Urinary bladder (tissue), 4 donors: ENCODE results near the gene FGD5. TPM values are rescaled to one million over a fixed set of nuclear protein-coding genes. Genes with fewer than 3 reads are reported as not detected.

Experiments used
- DNase-seq: peaks from one replicate; pipeline ENCODE4 v3.0.0-alpha.2; 2015; ENCODE audit errors: extremely low spot score
- H3K27ac ChIP-seq: one replicate; pipeline ENCODE4 v1.5.1; 2013; ENCODE audit warnings: low read depth, mild to moderate bottlenecking, moderate library complexity
- H3K36me3 ChIP-seq: one replicate; pipeline ENCODE4 v1.6.1; 2013; ENCODE audit warnings: mild to moderate bottlenecking, moderate library complexity; ENCODE audit not compliant: insufficient read depth
- H3K4me1 ChIP-seq: one replicate; pipeline ENCODE4 v1.6.1; 2013; ENCODE audit warnings: mild to moderate bottlenecking, moderate library complexity; ENCODE audit not compliant: insufficient read depth
- H3K4me3 ChIP-seq: one replicate; pipeline ENCODE4 v1.5.1; 2013; ENCODE audit warnings: low read depth, low read length
- WGBS: extraction: QIAGEN DNeasy Blood & Tissue Kit; methylation state at CpG from one replicate; pipeline ENCODE4 v1.1.7; 2013; 5-methylcytosine and 5-hydroxymethylcytosine counted together
- polyA plus RNA-seq: library from polyadenylated mRNA; stranded (reverse); fragments of 200-250 nt; gene quantifications from one replicate; pipeline ENCODE4 v1.2.3, GENCODE V29; 2013
- total RNA-seq: library from RNA; depleted of rRNA; stranded (reverse); fragments of >200 nt; gene quantifications from one replicate; pipeline ENCODE4 v1.2.3, GENCODE V29; 2014
- donor health status: healthy with polysubstance abuse.
- donor health status: healthy.

Gene FGD5
- total and polyA plus RNA-seq, 2 donors: 18.8 to 25.7 TPM

DNA sequence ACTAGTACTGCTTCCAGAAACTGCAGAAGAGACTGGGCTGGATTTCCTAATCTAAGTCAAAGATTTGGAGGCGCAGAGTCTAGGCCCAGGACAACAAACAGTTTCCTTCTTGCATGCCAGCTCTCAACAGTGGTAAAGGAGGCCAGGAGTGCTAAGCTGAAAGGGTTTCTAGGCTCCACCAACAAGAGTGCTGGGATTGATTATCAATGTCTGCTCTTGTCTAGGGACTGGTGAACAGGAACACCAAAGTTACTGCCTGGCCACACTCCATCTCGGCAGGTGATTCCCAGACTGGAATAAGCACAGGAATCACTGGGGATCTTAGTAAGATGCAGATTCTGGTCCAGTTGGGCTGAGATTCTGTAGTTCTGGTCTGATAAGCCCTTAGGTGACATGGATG is 22.8 kb upstream of the FGD5 start:
- WGBS: 68% methylated on average over 2 of the region's 2 CpGs
- H3K36me3 ChIP-seq: no peaks in the 10 kb centered on the region
- no peaks in the 10 kb centered on the region for H3K4me1 ChIP-seq
- H3K27ac ChIP-seq: no peak overlapping the region
- no peak for DNase-seq
- H3K4me3 ChIP-seq: no peak overlapping the region

DNA sequence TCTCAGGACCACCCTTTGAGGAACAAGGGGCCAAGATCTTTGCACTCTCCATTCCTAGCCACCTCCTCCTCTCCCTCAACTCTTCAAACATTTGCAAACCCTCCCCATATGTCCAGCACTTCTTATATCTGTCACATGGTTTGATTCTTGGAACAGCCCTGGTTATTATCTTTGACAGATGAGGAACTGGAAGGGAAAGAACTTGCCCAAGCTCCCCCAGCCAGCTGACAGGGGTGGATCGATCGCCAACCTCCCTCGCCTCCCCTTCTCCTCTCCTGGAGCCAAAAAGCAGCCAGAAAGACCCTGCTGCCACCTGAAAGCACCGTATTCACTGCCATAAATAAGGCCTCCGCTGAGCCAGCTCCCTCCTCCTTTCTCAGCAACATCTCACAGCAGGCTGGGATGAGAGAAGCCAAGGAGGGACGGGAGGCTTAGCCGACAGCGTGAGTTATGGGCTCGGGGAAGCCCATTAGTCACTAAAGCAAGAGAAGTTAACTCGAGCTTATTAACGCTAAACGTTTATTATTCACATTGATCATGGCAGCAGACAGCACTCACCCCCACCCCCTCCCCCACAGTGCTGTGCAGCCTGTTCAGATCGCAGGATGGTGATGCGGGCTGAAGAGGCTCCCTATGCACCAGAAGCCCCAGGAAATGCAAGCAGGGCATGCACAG is 22.2 kb upstream of the FGD5 start:
- Histone ChIP-seq H3K4me1 (no peaks in the 10 kb centered on the region), H3K36me3 (no peaks in the 10 kb centered on the region), H3K4me3 (no peak overlapping the region), H3K27ac (no peak overlapping the region)
- 52% methylated on average over 14 of the region's 14 CpGs for WGBS
- DNase-seq: no peak

DNA sequence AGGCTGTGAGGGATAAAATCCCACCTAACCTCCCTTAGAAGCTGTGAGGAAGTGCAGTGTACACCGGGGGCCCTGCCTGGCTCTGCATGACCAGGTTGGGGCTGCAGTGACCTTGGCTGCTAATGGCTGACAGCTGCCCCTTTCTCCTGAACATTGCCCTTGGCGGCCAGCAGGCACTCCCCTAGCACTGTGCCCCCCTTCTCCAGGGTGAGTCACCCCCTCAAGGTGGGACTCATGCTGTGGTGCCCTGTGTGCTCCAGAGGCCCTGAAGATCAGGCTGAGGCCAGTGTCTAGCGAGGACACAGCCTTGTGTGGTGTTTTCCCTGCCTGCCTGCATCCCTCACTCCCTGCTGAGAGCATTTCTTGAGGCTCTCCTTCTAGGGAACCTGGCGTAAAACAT is 21.0 kb upstream of the FGD5 start:
- Histone ChIP-seq H3K27ac (no peak overlapping the region), H3K4me3 (no peak overlapping the region), H3K36me3 (no peaks in the 10 kb centered on the region), H3K4me1 (no peaks in the 10 kb centered on the region)
- 88% methylated on average over 4 of the region's 4 CpGs for WGBS
- no peak for DNase-seq

DNA sequence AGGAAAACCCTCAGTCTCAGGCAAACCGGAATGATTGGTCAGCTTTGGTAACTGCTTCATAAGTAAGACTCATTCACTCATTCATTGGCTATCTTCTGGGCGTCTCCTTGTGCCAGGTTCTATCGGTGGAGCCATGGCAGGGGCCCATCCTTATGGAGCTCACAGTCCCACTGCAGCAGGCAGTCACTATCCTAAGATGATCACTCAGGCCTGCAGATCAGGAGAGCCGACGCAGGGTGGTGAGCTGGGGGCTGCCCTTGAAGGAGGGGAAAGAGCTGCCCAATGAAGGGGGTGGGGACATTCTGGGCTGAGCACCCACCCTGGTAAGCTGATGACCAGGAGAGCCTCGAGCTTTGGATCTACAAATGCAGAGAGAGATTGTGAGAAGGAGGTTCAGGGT is 20.5 kb upstream of the FGD5 start:
- no peaks in the 10 kb centered on the region for H3K36me3 ChIP-seq
- DNase-seq: no peak
- WGBS: 86% methylated on average over 6 of the region's 6 CpGs
- no peaks in the 10 kb centered on the region for H3K4me1 ChIP-seq
- no peak overlapping the region for H3K4me3 ChIP-seq
- H3K27ac ChIP-seq: no peak overlapping the region

DNA sequence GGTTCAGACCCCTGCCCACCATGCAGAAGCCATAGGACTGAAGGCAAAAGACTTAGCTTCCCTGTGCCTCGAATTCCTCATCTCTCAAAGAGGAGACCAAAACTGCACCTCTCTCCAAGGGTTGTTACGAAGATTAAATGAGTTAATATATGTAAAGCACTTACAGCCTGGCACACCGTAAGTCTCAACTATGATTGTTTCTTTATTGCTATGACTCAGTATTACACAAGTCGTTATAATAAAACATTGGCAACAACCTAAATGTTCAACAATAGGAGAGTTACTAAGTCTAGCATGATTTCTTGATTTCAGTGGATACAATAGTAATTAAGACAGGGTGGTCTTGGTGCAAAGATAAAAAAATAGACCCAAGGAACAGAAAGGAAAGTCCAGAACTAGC is 19.6 kb upstream of the FGD5 start:
- Histone ChIP-seq H3K27ac (no peak overlapping the region), H3K36me3 (no peaks in the 10 kb centered on the region), H3K4me1 (no peaks in the 10 kb centered on the region), H3K4me3 (no peak overlapping the region)
- DNase-seq: no peak
- WGBS: 80% methylated on average over 4 of the region's 4 CpGs

DNA sequence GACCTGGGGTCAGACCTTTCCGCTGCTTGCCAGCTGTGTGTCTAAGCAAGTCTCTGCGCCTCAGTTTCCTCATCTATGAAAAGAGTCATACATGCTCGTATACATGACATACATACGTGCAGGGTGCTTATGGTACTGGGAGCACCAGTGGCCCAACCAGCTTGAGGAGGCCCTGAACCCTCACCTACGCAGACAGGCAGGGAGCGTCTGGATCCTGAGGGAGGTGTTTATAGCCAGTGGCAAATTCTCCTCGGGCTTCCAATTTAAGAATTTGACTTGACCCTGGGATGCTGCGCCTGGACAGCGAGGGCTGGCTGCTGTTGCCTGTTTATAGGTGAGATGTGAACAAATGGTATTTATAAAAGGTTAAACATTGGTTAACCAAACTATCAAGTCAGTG is 17.7 kb upstream of the FGD5 start:
- Histone ChIP-seq H3K27ac (no peak overlapping the region), H3K4me3 (no peak overlapping the region), H3K36me3 (no peaks in the 10 kb centered on the region), H3K4me1 (no peaks in the 10 kb centered on the region)
- no peak for DNase-seq
- WGBS: 90% methylated on average over 9 of the region's 9 CpGs

DNA sequence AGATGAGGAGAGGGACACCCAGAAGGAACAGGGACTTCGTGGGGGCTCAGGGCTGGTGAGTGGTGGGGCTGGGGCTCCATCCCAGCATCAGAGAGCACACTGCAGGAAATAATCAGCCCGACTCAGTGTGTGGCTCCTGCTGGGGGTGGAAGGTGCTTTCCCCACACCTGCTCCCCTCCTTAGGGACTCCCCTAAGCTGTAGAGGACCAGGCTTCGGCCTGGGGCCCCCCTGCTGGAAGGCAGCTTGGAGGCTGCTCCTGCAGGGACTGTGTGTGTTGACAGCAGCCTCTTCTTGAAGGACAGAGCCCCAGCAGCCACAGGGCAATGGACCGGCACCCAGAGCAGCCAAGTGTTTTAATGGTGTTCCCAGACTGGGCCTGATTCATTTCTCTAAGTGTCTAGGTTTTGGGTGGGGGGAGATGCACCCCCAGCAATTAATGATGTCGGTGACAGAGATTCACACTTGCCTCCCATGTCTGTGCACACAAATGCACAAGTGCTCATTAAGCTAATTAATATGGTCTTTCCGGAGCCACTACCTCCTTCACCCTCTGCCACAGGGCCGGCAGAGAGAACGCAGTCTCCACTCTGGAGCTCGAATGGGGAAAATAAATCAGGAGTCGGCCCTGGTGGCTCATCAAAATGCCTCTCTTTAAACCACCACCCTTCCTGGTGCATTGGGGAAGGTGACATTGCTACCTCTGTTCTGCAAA is 16.9 kb upstream of the FGD5 start:
- no peak for DNase-seq
- WGBS: 74% methylated on average over 10 of the region's 10 CpGs
- Histone ChIP-seq H3K4me1 (no peaks in the 10 kb centered on the region), H3K4me3 (no peak overlapping the region), H3K27ac (no peak overlapping the region), H3K36me3 (no peaks in the 10 kb centered on the region)

DNA sequence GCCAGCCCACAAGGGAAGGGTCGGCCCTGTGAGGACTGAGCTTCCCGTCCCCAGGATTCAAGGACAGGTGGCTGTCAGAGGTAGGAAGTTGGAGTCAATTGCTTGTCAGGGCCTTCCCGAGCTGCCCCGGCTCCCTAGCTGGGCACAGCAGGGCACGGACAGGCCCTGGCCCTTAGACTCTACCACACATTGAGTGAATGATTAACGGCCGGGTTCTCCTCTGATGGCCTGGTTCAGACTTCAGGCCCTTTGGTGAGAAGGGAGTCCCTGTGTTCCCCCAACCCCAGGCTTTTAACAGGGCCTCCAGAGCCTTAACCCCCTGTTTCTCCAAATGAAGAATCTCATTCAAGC is 16.4 kb upstream of the FGD5 start:
- Histone ChIP-seq H3K36me3 (no peaks in the 10 kb centered on the region), H3K27ac (no peak overlapping the region), H3K4me1 (no peaks in the 10 kb centered on the region), H3K4me3 (no peak overlapping the region)
- DNase-seq: no peak
- 78% methylated on average over 7 of the region's 7 CpGs for WGBS

DNA sequence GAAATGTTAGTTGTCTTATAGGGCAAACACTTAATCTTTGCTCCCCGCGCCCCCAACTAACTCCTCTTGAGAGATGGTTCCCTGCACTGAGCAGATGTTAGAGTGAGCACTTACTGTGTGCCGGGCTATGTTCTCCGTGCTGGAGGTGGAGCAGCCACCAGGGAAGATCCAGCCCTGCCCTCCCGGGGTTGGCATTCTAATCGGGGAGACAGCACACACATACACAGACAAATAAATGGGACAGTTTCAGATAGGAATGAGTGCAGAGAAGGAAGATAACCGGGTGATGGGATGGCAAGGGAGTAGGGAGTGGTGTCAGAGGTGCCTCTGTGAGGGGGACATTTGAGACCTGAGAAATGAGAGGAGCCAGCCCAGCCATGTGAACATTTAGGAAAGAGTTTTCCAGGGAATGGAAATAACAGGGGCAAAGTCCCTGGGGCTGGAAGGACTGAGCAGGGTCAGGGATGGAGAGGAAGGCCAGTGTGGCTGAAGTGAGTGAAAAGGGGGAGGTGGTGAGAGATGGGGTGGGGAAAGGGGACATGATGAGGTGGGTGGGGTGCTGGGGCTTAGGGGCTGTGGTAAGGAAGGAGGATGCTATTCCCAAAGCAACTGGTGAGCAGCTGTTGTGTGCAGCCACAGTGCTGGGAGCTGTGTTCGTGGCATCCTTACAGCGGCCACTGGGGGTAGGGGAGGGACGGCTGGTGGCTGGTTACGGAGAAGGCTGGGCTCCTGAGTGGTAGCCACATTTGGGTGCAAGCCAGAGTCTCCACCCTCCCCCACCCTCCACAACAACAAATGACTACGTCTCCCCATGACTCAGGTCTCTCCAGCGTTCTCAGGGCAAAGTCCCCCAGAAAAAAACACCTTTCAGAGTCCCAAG is 15.4 kb upstream of the FGD5 start:
- no peaks in the 10 kb centered on the region for H3K36me3 ChIP-seq
- no peaks in the 10 kb centered on the region for H3K4me1 ChIP-seq
- no peak overlapping the region for H3K27ac ChIP-seq
- H3K4me3 ChIP-seq: no peak overlapping the region
- no peak for DNase-seq
- 65% methylated on average over 13 of the region's 13 CpGs for WGBS

DNA sequence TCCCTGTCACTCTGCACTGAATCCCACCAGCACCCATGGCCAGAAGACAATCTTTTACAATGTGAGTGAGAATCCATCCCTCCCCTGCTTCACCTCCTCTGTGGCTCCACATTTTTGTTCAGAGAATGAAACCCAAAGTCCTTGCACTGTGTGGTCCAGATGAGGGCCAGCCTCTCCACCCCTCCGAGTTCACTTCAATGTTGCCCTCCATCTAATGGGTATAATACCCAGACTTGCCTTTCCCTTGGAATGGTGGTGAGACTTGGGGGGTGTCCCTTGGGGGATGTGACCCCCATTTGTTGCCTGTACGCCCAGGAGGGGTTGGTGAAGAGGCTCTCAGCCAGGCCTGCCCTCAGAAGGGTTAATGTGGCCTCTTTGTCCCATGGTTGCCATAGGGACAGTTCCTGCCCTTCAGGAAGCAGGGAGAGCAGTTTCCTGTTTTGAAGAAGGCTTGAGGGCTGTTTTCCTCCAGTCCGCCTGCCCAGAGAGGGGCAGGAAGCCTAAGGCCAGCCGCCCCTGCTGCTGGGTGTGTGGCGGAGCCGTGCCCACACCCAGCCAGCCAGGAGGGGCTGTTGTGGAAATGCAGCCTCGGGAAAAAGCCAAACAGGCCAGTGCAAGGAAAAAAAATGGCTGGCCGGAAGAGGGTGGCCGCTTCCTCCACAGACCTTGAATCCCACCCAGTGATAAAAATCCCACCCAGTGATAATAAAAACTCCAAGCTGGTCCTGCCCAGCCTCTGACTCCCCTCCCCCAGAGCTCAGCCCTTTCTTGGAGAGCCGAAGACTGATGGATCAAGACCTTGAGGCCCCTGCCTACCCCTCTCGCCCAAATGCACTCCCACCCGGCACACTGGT is 14.6 kb upstream of the FGD5 start:
- Histone ChIP-seq H3K36me3 (no peaks in the 10 kb centered on the region), H3K4me1 (no peaks in the 10 kb centered on the region), H3K4me3 (no peak overlapping the region), H3K27ac (no peak overlapping the region)
- WGBS: 70% methylated on average over 12 of the region's 12 CpGs
- no peak for DNase-seq

DNA sequence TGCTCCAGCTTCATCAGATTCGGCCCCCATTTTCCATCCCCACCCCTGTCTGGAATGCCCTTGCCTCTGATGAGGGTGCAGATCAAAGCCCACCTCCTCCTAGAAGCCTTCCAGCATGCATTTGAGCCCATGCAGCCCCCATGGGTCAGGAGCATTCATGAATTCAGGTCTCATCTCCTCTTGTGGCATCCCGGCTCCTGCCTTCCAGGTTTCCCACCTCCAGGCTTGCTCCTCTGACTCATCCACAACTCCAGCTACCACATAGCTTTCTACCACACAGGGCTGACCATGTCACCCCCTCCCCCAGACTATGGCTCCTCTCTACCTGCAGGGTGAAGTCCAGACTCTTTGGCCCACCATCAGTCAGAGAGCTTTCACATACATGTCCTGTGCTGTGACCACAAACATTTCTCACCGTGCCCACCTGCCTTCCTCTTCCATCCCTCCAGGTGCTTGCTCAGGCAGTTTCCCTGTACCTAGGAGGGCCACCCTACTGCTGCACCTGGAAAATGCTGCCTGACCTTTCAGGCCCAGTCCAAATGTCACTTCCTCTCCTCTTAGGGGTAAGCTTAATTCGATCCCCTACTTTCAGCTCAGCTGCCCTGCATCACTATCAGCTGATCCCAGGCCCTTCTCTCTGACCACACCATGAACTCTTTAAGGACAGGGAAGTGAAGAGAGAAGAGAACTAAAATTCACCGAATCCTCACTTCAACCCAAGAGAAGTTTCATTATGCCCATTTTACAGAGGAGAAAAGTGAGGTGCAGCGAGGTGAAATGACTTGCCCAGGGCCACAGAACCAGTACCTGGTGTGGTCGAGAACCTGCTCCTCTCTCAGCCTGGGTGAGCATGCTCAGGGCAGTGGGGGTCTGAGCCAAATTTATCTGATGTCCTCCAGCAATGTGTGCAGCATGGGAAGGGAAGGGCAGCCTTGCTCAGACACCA is 13.7 kb upstream of the FGD5 start:
- 82% methylated on average over 7 of the region's 7 CpGs for WGBS
- Histone ChIP-seq H3K4me1 (no peaks in the 10 kb centered on the region), H3K4me3 (no peak overlapping the region), H3K36me3 (no peaks in the 10 kb centered on the region), H3K27ac (no peak overlapping the region)
- DNase-seq: no peak

DNA sequence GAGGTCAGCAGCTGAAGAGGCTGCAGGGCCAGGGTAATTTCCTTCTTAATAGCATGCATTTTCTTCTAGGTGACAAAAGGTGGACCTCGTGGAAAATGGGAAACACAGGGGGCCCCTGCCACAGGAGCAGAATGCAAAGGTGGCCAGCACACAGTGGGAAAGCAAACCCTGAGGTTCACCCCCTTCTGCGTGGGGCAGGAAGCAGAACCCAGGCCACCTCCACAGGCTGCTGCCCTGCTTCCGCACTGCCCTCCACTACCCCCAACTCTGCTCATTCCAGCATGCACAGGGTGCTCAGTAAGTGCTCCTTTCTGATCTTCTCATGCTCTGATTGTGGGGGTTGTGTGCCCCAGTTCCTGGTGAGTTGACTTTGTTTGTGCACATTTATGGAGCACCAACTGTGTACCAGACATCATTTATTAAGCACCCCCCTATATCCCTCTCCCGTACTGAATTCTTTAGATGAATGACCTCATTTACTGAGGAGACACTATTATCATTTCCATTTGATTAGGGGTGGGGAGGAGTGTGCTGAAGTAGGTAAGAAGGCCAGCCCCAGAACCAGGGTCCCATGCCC is 12.7 kb upstream of the FGD5 start:
- 75% methylated on average over 4 of the region's 4 CpGs for WGBS
- Histone ChIP-seq H3K36me3 (no peaks in the 10 kb centered on the region), H3K4me1 (no peaks in the 10 kb centered on the region), H3K27ac (no peak overlapping the region), H3K4me3 (no peak overlapping the region)
- no peak for DNase-seq
